Mononuclear cell (primary cell): ENCODE results near the gene TOP3B. TPM values are rescaled to one million over a fixed set of nuclear protein-coding genes. Genes with fewer than 3 reads are reported as not detected.
"Not testable (repeated sequence)": the region's sequence is repeated elsewhere in the genome, so short reads cannot be mapped to it uniquely, and the experiment has no call there.

ENCODE experiments used
- H3K27me3 ChIP-seq: 2 replicates; pipeline ENCODE4 v1.6.0; 2011; ENCODE audit warnings: low read length, control low read depth; ENCODE audit not compliant: insufficient read depth
- H3K4me1 ChIP-seq: 2 replicates; pipeline ENCODE4 v1.5.1; 2011; ENCODE audit warnings: mild to moderate bottlenecking, low read length, control low read depth; ENCODE audit not compliant: insufficient read depth
- H3K4me3 ChIP-seq: 2 replicates; pipeline ENCODE4 v1.5.1; 2011; ENCODE audit warnings: mild to moderate bottlenecking, low read length, moderate library complexity
- H3K9me3 ChIP-seq: 2 replicates; pipeline ENCODE4 v1.5.1; 2011; ENCODE audit warnings: low read depth, mild to moderate bottlenecking, control low read depth, low read length
- total RNA-seq: library from RNA; depleted of rRNA; stranded (reverse); fragments of >200 nt; gene quantifications from one replicate; pipeline ENCODE4 v1.2.3, GENCODE V29; 2012

TOP3B gene
- total RNA-seq, 1 donor: 34.8 TPM

- Histone ChIP-seq H3K27me3 (no peaks in the 10 kb centered on the region), H3K9me3 (no peaks in the 10 kb centered on the region), H3K4me1 (no peaks in the 10 kb centered on the region), H3K4me3 (no peak overlapping the region)
These were observed 60.0 kb downstream of the TOP3B start for GRCh38 chr22:21922370-21923162.

GRCh38 chr22:21921729-21922128 is 60.9 kb downstream of the TOP3B start:
- H3K27me3 ChIP-seq: no peaks in the 10 kb centered on the region
- no peak overlapping the region for H3K4me3 ChIP-seq
- H3K9me3 ChIP-seq: no peaks in the 10 kb centered on the region
- no peaks in the 10 kb centered on the region for H3K4me1 ChIP-seq

- H3K9me3 ChIP-seq: no peaks in the 10 kb centered on the region
- no peaks in the 10 kb centered on the region for H3K27me3 ChIP-seq
- H3K4me3 ChIP-seq: no peak overlapping the region
- no peaks in the 10 kb centered on the region for H3K4me1 ChIP-seq
These were observed 61.3 kb downstream of the TOP3B start for GRCh38 chr22:21921184-21921721.

- H3K4me1 ChIP-seq: no peaks in the 10 kb centered on the region
- H3K9me3 ChIP-seq: no peaks in the 10 kb centered on the region
- H3K4me3 ChIP-seq: no peak overlapping the region
- H3K27me3 ChIP-seq: no peaks in the 10 kb centered on the region
These were observed 62.0 kb downstream of the TOP3B start for GRCh38 chr22:21920341-21921183.

GRCh38 chr22:21919526-21920307 is 62.9 kb downstream of the TOP3B start:
- no peaks in the 10 kb centered on the region for H3K9me3 ChIP-seq
- H3K27me3 ChIP-seq: no peaks in the 10 kb centered on the region
- no peaks in the 10 kb centered on the region for H3K4me1 ChIP-seq
- no peak overlapping the region for H3K4me3 ChIP-seq

- H3K4me3 ChIP-seq: no peak overlapping the region
- no peaks in the 10 kb centered on the region for H3K9me3 ChIP-seq
- no peaks in the 10 kb centered on the region for H3K4me1 ChIP-seq
- no peaks in the 10 kb centered on the region for H3K27me3 ChIP-seq
These were observed 64.0 kb downstream of the TOP3B start for GRCh38 chr22:21918466-21919185.

GRCh38 chr22:21917959-21918261 is 64.7 kb downstream of the TOP3B start:
- H3K4me3 ChIP-seq: no peak overlapping the region
- H3K27me3 ChIP-seq: no peaks in the 10 kb centered on the region
- no peaks in the 10 kb centered on the region for H3K4me1 ChIP-seq
- no peaks in the 10 kb centered on the region for H3K9me3 ChIP-seq

GRCh38 chr22:21917181-21917958 is 65.2 kb downstream of the TOP3B start:
- no peaks in the 10 kb centered on the region for H3K4me1 ChIP-seq
- no peak overlapping the region for H3K4me3 ChIP-seq
- H3K27me3 ChIP-seq: no peaks in the 10 kb centered on the region
- H3K9me3 ChIP-seq: no peaks in the 10 kb centered on the region

- H3K4me1 ChIP-seq: no peaks in the 10 kb centered on the region
- H3K9me3 ChIP-seq: no peaks in the 10 kb centered on the region
- H3K4me3 ChIP-seq: no peak overlapping the region
- no peaks in the 10 kb centered on the region for H3K27me3 ChIP-seq
These were observed 66.2 kb downstream of the TOP3B start for GRCh38 chr22:21916309-21916918.

GRCh38 chr22:21915624-21916308 is 66.8 kb downstream of the TOP3B start:
- Histone ChIP-seq H3K4me1 (no peaks in the 10 kb centered on the region), H3K9me3 (no peaks in the 10 kb centered on the region), H3K27me3 (no peaks in the 10 kb centered on the region), H3K4me3 (no peak overlapping the region)

GRCh38 chr22:21914033-21914642 is 68.4 kb downstream of the TOP3B start:
- H3K4me3 ChIP-seq, H3K4me1 ChIP-seq, H3K9me3 ChIP-seq, H3K27me3 ChIP-seq: not testable (repeated sequence)

GRCh38 chr22:21910367-21910766 is 72.2 kb downstream of the TOP3B start:
- H3K4me3 ChIP-seq, H3K9me3 ChIP-seq, H3K27me3 ChIP-seq, H3K4me1 ChIP-seq: not testable (repeated sequence)

GRCh38 chr22:21909871-21910270 is 72.7 kb downstream of the TOP3B start:
- H3K27me3 ChIP-seq: no peaks in the 10 kb centered on the region
- H3K4me1 ChIP-seq: no peaks in the 10 kb centered on the region

More at GRCh38 chr22:21909871-21910270, 72.7 kb downstream of the TOP3B start:
- H3K9me3 ChIP-seq: no peaks in the 10 kb centered on the region
- H3K4me3 ChIP-seq: no peak overlapping the region
